Stimulated activated CD8-positive, alpha-beta memory T cell treated with anti-CD3 and anti-CD28 coated beads, Interleukin-7, amount 100 ng/mL, for 48 hours (primary cell): ENCODE measurements around the gene CFHR4.
"Not testable (repeated sequence)": the region's sequence is repeated elsewhere in the genome, so short reads cannot be mapped to it uniquely, and the experiment has no call there.

Source experiments
- DNase-seq, 2 donors: peaks; one replicate each; pipeline ENCODE4 v3.0.0-alpha.2; 2020; ENCODE audit warnings: low read depth in 1 of 2; ENCODE audit errors: extremely low read depth in 1 of 2

CFHR4 gene

GRCh38 chr1:196887515-196888239 lies at the start of gene CFHR4:
Gene CFHR4 (plus strand): TSS chr1:196888052. CDS start chr1:196888151, 99 bp downstream.
- DNase-seq: no peak

- not testable (repeated sequence) for DNase-seq
Observed at GRCh38 chr1:196849613-196850492, 38.0 kb upstream of the CFHR4 start.

- DNase-seq: no peak
Observed at GRCh38 chr1:196856053-196856452, 31.8 kb upstream of the CFHR4 start.

GRCh38 chr1:196857188-196857587 lies 30.7 kb upstream of the CFHR4 start:
- no peak for DNase-seq

- DNase-seq: no peak
Observed at GRCh38 chr1:196858811-196859210, 29.0 kb upstream of the CFHR4 start.

GRCh38 chr1:196860323-196860884 lies 27.4 kb upstream of the CFHR4 start:
- no peak for DNase-seq

- DNase-seq: no peak
Observed at GRCh38 chr1:196861429-196861828, 26.4 kb upstream of the CFHR4 start.

GRCh38 chr1:196866974-196867373 lies 20.9 kb upstream of the CFHR4 start:
- no peak for DNase-seq

GRCh38 chr1:196873385-196873784 lies 14.5 kb upstream of the CFHR4 start:
- DNase-seq: no peak

- no peak for DNase-seq
Observed at GRCh38 chr1:196875935-196876334, 11.9 kb upstream of the CFHR4 start.

- DNase-seq: no peak
Observed at GRCh38 chr1:196877964-196878363, 9.9 kb upstream of the CFHR4 start.

GRCh38 chr1:196886560-196886959 lies 1.3 kb upstream of the CFHR4 start:
- not testable (repeated sequence) for DNase-seq

GRCh38 chr1:196890668-196891067 lies 2.8 kb downstream of the CFHR4 start:
- no peak for DNase-seq

- no peak for DNase-seq
Observed at GRCh38 chr1:196891251-196891650, 3.4 kb downstream of the CFHR4 start.

GRCh38 chr1:196896355-196896754 lies 8.5 kb downstream of the CFHR4 start:
- DNase-seq: no peak

GRCh38 chr1:196897158-196897828 lies 9.4 kb downstream of the CFHR4 start:
- DNase-seq: no peak

GRCh38 chr1:196902344-196902743 lies 14.5 kb downstream of the CFHR4 start:
- DNase-seq: no peak

GRCh38 chr1:196910215-196910614 lies 22.4 kb downstream of the CFHR4 start:
- DNase-seq: no peak

- not testable (repeated sequence) for DNase-seq
Observed at GRCh38 chr1:196912283-196912682, 24.4 kb downstream of the CFHR4 start.

- not testable (repeated sequence) for DNase-seq
Observed at GRCh38 chr1:196926839-196927238, 39.0 kb downstream of the CFHR4 start.

- not testable (repeated sequence) for DNase-seq
Observed at GRCh38 chr1:196932853-196933252, 45.0 kb downstream of the CFHR4 start.
